Neural crest cell (in vitro differentiated cells): Measurements from ENCODE around the gene PCBP1. TPM values are rescaled to one million over a fixed set of nuclear protein-coding genes. Genes with fewer than 3 reads are reported as not detected.
A peak's percentile ranks its signal among the peaks of the same experiment; 100 is the strongest.
"Not testable (repeated sequence)": the region's sequence is repeated elsewhere in the genome, so short reads cannot be mapped to it uniquely, and the experiment has no call there.

ENCODE experiments used
- DNase-seq: peaks from one replicate; pipeline ENCODE4 v3.0.0; 2021; ENCODE audit warnings: low read depth, mixed read lengths, low spot score
- H3K27ac Mint-ChIP-seq: one replicate; pipeline ENCODE4 v1.8.0; 2021; ENCODE audit warnings: mild to moderate bottlenecking, mixed read lengths; ENCODE audit not compliant: unreplicated experiment
- H3K27me3 Mint-ChIP-seq: 2 replicates; pipeline ENCODE4 v1.8.0; 2021; ENCODE audit warnings: low read depth, mild to moderate bottlenecking, mixed read lengths
- H3K36me3 Mint-ChIP-seq: 2 replicates; pipeline ENCODE4 v1.8.0; 2021; ENCODE audit warnings: low read depth, mild to moderate bottlenecking, mixed read lengths
- H3K4me1 Mint-ChIP-seq: 2 replicates; pipeline ENCODE4 v1.8.0; 2021; ENCODE audit warnings: mixed read lengths
- H3K4me3 Mint-ChIP-seq: one replicate; pipeline ENCODE4 v1.8.0; 2021; ENCODE audit warnings: mild to moderate bottlenecking, mixed read lengths
- H3K9me3 Mint-ChIP-seq: 2 replicates; pipeline ENCODE4 v1.8.0; 2021; ENCODE audit warnings: mixed read lengths
- total RNA-seq: library from RNA; stranded (reverse); gene quantifications from 2 replicates; pipeline ENCODE4 v1.2.1, GENCODE V29; 2021
- TF ChIP-seq, protein P1 (sequence below): fragments of 200-600 bp; sonication (generic); conservative IDR thresholded peaks from 2 replicates; pipeline ENCODE4 v1.5.0; 2021; ENCODE audit warnings: antibody characterized with exemption, mild to moderate bottlenecking

PCBP1 gene
- total RNA-seq, 1 donor from 2014 or later: 365 TPM

DNA sequence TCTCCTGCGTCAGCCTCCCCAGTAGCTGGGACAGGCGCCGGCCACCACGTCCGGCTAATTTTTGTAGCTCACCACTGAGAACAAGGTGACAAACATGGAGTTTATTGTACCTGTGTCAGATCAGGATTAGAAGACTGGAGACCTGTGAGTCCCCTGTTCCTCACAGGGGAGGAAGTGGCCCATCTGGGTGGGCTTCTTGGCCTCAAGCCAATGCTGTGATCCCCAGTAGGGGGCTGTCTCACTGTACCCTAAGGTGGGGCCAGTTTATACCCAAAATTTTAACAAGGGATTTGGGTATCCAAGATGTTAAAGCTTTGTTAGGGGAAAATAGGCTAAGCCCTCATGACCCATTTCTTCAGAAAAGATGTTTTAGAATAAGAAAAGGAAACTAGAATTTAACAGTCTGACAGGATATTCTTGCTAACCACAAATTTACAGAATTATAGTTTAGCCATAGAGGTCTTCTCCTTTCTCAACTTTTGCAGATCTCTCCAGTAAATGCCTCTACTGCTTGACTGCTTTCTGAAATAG is 16.3 kb downstream of the PCBP1 start:
- TF ChIP-seq, protein P1, sequence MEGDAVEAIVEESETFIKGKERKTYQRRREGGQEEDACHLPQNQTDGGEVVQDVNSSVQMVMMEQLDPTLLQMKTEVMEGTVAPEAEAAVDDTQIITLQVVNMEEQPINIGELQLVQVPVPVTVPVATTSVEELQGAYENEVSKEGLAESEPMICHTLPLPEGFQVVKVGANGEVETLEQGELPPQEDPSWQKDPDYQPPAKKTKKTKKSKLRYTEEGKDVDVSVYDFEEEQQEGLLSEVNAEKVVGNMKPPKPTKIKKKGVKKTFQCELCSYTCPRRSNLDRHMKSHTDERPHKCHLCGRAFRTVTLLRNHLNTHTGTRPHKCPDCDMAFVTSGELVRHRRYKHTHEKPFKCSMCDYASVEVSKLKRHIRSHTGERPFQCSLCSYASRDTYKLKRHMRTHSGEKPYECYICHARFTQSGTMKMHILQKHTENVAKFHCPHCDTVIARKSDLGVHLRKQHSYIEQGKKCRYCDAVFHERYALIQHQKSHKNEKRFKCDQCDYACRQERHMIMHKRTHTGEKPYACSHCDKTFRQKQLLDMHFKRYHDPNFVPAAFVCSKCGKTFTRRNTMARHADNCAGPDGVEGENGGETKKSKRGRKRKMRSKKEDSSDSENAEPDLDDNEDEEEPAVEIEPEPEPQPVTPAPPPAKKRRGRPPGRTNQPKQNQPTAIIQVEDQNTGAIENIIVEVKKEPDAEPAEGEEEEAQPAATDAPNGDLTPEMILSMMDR: no peak
- no peak for DNase-seq
- peaks cover 34% of the 10 kb centered on the region for H3K4me1 Mint-ChIP-seq
- no peaks in the 10 kb centered on the region for H3K36me3 Mint-ChIP-seq
- no peaks in the 10 kb centered on the region for H3K27me3 Mint-ChIP-seq
- no peak overlapping the region for H3K27ac Mint-ChIP-seq
- no peak overlapping the region for H3K4me3 Mint-ChIP-seq
- H3K9me3 Mint-ChIP-seq: no peaks in the 10 kb centered on the region

DNA sequence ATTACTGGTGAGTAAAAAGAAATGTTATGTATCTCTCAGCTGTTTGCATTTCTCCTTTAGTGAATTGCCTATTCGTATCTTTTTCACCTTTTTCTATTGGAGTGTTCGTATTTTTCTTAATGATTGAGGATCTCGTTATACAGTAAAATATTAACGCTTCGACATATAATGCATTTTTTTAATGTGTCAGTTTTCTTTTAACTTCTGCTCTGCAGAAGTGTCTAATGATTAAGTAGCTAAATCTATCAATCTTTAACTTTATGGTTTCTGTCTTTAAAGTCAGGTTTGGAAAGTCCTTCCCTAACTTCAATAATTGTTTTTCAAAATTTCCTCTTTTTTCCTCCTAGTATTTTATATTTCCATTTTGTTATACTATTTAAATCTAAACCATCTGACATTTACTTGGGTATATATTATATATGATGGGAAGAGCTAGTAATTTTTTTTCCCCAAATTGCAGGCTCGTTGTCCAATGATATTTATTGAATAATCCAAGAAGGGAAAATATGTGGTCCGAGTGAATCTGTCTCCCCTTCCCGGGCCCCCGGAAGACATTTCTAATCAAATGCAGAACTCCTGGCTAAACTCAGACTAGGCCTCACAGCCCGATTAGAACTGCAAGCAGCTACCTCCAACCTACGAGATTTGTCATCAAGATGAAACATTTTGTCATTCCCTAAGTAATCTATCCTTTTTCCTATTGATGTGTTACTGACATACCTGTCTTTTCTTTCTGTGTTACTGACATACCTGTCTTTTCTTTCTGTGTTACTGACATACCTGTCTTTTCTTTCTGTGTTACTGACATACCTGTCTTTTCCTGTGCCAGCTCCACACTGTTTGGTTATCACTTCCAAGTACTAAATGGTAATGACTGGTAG is 17.2 kb downstream of the PCBP1 start:
- Mint-ChIP-seq H3K4me3 (peak overlapping the region; percentile 77), H3K4me1 (peaks cover 39% of the 10 kb centered on the region), H3K9me3 (no peaks in the 10 kb centered on the region), H3K27ac (peak overlapping the region; percentile 76), H3K27me3 (no peaks in the 10 kb centered on the region), H3K36me3 (no peaks in the 10 kb centered on the region)
- peak; percentile 39 for DNase-seq
- TF ChIP-seq, protein P1: no peak

DNA sequence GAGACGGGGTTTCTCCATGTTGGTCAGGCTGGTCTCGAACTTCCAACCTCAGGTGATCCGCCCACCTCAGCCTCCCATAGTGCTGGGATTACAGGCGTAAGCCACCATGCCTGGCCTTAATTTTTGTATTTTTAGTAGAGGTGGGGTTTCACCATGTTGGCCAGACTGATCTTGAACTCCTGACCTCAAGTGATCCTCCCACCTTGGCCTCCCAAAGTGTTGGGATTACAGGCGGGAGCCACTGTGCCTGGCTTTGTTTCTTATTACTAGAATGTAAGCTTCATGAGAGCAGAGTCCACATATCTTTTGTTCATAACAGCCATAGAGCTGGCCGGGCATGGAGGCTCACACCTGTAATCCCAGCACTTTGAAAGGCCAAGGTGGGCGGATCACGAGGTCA is 18.9 kb downstream of the PCBP1 start:
- H3K36me3 Mint-ChIP-seq, H3K27me3 Mint-ChIP-seq, H3K4me3 Mint-ChIP-seq, H3K27ac Mint-ChIP-seq, H3K9me3 Mint-ChIP-seq, DNase-seq: not testable (repeated sequence)
- peaks cover 44% of the 10 kb centered on the region for H3K4me1 Mint-ChIP-seq

DNA sequence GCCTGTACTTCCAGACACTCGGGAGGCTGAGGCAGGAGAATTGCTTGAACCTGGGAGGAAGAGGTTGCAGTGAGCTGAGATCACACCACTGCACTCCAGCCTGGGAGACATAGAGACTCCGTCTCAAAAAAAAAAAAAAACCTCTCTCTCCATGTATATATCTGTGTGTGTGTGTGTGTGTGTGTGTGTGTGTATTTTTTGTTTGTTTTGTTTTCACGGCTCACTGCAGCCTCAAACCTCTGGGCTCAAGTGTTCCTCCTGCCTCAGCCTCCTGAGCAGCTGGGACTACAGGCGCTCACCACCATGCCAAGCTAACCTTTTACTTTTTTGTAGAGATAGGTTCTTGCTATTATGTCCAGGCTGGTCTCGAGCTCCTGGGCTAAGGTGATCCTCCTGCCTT is 23.1 kb downstream of the PCBP1 start:
- not testable (repeated sequence) for H3K27me3 Mint-ChIP-seq, DNase-seq, H3K9me3 Mint-ChIP-seq, H3K36me3 Mint-ChIP-seq, H3K4me3 Mint-ChIP-seq, H3K27ac Mint-ChIP-seq
- peaks cover 46% of the 10 kb centered on the region for H3K4me1 Mint-ChIP-seq

DNA sequence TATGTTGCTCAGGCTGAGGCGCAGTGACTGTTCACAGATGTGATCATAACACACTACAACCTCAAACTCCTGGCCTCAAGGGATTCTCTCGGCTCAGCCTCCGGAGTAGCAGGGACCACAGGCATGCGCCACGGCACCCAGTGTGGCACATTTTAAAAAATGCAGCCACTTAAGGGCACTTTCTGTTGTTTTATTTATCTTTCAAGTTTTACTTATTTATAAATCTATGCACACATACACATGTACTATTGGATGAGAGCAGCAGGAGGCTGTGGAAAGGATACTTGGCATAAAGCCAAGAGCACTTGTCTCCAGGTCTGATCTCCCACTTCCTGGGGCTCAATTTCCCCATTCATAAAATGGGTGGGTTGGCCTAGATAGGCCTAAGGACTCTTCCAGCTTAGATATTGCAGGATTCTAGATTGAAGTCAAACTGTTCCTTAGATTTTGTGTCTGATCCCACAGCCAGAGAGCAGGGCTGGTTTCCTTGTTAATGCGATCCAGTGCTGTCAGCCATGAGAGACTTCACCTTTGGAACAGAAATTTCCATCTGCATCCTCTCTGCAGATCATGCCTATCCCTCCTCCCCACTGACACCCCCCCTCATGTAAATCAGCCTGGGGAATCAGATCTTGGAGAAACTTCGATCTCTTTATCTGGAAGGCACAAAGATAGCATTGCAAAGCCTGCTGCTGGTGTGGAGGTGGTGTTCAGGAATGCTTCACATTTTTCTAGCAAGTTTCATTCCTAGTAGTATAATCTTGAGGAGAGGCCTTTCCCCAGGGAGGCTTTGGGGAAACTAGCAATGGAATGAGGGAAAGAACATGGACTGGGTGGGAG is 24.7 kb downstream of the PCBP1 start:
- no peak for DNase-seq
- H3K27ac Mint-ChIP-seq: peak overlapping the region; percentile 75
- no peak overlapping the region for H3K4me3 Mint-ChIP-seq

More for the DNA sequence above, 24.7 kb downstream of the PCBP1 start:
- TF ChIP-seq, protein P1: no peak
- H3K27me3 Mint-ChIP-seq: no peaks in the 10 kb centered on the region
- peaks cover 57% of the 10 kb centered on the region for H3K4me1 Mint-ChIP-seq
- no peaks in the 10 kb centered on the region for H3K36me3 Mint-ChIP-seq
- H3K9me3 Mint-ChIP-seq: no peaks in the 10 kb centered on the region
